NCI-H2196 treated with DMSO at 0.1 percent for 48 hours (cell line): ENCODE results near the gene CCDC157.
"Not testable (repeated sequence)": the region's sequence is repeated elsewhere in the genome, so short reads cannot be mapped to it uniquely, and the experiment has no call there.

Source experiments
- DNase-seq: peaks from one replicate; lab custom pipeline; 2025; ENCODE audit not compliant: unreplicated experiment; lab: John Stamatoyannopoulos, UW

The CCDC157 gene

GRCh38 chr22:30325724-30326254 lies 31.0 kb upstream of the CCDC157 start:
- no peak for DNase-seq

DNA sequence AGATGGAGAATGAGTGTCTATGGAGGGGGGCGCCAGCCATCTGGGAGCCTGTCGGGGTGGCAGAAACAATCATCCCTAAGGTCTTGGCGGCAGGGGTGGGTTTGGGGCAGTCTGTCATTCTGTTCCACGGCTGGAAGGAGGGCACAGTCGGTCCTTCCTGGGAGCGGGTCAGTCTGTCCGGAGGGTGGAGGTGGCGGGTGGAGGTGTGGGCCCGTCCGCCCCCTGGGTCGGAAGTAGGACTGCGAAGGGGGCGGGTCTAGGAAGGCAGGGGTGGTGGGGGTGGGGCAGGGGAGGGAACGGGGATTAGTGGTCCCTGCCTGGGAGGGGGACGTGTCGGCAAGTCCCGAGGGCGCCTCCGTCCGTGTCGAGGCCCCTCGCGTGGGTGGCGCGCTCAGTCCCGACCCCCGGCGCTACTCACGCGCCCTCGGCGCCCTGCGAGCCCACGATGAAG lies 30.5 kb upstream of the CCDC157 start:
- DNase-seq: no peak

DNA sequence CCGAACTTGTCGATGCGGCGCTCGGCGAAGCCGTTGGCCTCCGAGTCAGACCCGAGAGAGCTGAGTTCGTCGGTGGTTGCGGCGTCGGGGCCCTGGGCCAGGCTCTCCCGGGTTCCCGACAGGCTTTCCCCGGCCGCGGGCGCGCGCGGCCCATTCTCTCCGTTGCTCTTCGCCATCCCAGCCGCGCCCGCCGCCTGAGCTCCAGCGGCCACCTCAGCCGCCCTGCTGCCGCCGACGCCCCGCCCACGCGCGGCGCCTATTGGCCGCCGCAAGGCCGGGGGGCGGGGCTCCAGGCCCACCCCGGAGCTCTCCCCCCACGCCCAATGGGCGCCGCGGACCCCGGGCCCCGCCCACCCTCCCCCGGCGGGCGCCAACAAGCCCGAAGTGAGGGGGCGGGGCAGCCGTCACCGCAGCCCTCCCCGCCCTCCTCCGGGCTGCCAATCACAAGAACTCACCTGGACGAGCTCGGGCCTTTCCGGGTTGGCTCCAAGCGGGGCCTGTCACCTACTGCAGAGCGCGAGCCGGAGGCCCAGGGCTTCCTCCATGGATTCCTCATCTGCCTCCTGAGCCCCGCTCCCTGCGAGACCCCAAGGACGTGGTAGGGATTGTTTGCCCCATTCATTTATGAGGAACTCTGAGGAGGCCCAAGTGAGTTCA lies 30.0 kb upstream of the CCDC157 start, which contains the start of gene TBC1D10A:
TBC1D10A (minus strand) TSS at position 236 of the 657 bp plus-strand sequence; CDS start at position 176, 60 bp downstream.
- DNase-seq: peak; percentile 81

GRCh38 chr22:30327864-30328345 lies 28.9 kb upstream of the CCDC157 start:
- DNase-seq: no peak

- DNase-seq: no peak
Observed at GRCh38 chr22:30328466-30329049, 28.2 kb upstream of the CCDC157 start.

- no peak for DNase-seq
Observed at GRCh38 chr22:30332551-30332950, 24.3 kb upstream of the CCDC157 start.

DNA sequence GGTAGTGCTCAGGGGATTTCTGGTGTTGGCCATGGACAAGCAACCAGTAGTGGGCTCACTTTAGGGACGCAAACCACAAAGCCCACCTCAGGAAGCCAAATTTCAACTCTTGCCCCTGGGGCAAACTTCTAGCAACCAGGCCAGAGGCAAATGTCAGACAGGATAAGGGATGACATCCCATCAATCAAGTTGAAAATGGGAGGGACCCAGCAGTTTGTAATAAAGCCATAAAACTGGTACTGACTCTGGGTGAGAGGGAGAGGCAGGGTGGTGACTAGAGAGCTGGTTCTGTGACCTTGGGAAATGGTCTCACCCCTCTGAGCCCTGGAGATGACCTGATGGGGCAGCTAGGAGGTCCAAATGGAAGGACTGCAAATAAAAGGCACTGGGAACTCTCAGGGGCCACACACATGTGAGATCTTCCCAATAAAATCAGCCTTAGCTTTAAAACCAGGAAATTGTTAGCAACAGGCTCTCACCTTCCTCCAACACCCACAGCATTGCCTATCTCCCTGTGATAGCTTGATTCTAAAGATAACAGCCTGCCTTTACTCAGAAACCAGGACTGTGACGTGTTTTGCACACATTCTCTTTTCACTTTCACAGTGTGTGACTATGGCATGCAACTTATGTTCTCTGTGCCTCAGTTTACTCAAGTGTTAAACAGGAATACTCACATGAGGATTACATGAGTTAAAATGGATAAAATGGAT lies 23.7 kb upstream of the CCDC157 start:
- no peak for DNase-seq

DNA sequence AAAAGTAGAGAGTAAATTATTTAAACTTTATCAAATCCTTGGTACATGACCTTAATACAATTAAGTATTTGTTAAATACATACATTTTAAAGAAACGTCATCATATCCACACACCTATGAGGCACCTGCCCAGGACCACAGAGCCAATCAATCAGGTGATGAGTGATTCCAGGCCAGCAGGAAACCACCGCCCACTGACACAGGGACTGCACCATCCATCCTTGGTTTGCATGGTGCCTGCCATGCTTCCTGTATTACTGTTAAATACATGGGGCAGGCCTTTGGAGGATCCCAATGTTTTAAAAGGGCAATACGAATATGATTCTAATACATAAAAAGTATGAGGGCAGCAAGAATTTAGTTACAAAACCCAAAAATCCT lies 23.1 kb upstream of the CCDC157 start:
- no peak for DNase-seq

- no peak for DNase-seq
Observed at GRCh38 chr22:30334646-30335045, 22.2 kb upstream of the CCDC157 start.

DNA sequence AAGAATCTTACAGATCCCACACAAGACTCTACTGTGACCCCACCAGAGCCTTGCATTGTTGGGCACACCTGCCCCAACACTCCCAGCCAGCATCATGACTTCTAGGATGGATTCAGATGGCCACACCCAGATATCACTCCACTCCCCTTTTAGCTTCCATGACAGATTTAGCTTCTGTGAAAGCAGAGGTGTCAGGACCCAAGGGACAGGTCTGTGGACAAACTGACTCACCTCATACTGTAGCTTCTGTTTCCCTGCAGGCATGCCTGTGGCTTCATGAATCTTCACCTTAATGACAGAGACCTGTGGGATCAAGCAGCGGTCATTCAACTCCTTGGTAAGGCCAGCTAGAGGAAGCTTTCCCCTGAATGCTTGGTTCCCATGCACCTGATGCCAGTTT lies 21.6 kb upstream of the CCDC157 start:
- no peak for DNase-seq

- no peak for DNase-seq
Observed at GRCh38 chr22:30336752-30337460, 19.9 kb upstream of the CCDC157 start.

- no peak for DNase-seq
Observed at GRCh38 chr22:30337461-30337778, 19.4 kb upstream of the CCDC157 start.

DNA sequence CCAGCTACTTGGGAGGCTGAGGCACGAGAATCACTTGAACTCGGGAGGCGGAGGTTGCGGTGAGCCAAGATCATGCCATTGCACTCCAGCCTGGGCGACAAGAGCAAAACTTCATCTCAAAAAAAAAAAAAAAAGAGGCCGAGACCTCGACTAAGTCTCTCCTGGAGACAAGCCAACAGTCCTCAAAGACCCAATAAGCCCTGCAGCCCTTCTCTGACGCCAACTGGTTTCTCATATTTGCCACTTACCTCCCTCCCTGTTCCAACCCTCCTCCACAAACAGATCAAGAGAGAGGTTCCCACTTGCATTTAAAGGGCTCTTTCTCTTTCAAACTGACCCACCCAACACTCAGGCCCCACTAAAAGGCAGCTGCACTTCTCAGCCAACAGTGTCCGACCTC lies 18.5 kb upstream of the CCDC157 start:
- DNase-seq: not testable (repeated sequence)

DNA sequence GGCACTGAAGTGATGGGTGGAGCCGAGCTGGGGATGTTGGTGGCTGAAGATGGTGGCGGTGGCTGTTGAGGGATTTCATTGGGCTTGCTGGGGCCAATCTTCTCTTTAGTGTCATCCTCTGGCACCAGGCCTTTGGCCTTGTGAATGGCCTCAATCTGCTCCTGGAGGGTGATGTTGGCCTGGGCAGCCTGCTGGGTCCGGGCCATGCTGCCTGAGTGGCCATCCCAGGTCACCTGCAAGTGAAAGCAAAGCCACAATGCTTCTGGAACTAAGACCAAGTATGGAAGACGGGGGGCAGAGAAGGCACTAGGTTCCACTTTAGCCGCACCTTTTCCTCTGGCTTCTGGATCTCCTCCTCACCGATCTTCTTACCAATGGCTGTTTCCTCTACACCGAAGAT lies 18.0 kb upstream of the CCDC157 start:
- no peak for DNase-seq

GRCh38 chr22:30340911-30341685 lies 15.7 kb upstream of the CCDC157 start:
- no peak for DNase-seq

GRCh38 chr22:30344447-30345200 lies 12.2 kb upstream of the CCDC157 start:
- no peak for DNase-seq

GRCh38 chr22:30347255-30347892 lies 9.4 kb upstream of the CCDC157 start:
- DNase-seq: no peak

GRCh38 chr22:30348404-30348803 lies 8.4 kb upstream of the CCDC157 start:
- DNase-seq: no peak

DNA sequence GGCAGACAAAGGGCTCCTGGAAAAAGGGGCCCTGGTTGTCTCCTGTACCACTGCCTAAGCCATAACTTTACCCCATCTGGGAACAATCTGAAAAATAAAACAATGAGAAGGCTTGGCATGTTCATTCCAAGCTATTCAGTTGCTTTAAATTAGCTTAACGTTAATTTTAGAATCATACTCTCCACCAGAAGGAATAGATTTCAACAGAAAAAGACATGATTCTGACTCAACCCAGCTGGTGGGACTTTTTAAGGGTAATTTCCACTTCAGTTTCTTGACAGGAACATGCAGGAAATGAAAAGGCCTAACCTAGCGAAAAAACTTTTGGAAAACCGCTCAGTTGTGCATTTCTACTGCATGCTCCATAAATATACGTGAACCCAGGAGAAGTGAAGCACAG lies 8.0 kb upstream of the CCDC157 start:
- no peak for DNase-seq
